K562 (cell line): ENCODE measurements around the gene OSCAR. TPM values are rescaled to one million over a fixed set of nuclear protein-coding genes. Genes with fewer than 3 reads are reported as not detected.

Experiments used
- ELK1 ChIP-seq: sonication (generic); formaldehyde crosslinking; IDR thresholded peaks from 2 replicates; pipeline ENCODE4 v1.8.1; 2022; ENCODE audit warnings: missing genetic modification reagents
- ETV5 ChIP-seq: sonication (generic); formaldehyde crosslinking; IDR thresholded peaks from 2 replicates; pipeline ENCODE4 v1.4.0; 2020; ENCODE audit warnings: low read depth, mild to moderate bottlenecking, missing genetic modification reagents
- ETV6 ChIP-seq, 3 experiments: fragments of 150-350 bp in 1 of 3; sonication (generic) in 1 of 3; formaldehyde crosslinking in 1 of 3; IDR thresholded peaks; 2 replicates each; pipeline versions ENCODE4 v1.6.1 to v1.8.0; 2014 to 2022; ENCODE audit warnings: borderline replicate concordance in 2 of 3, low read depth in 2 of 3, antibody characterized with exemption in 1 of 3, low read length in 1 of 3, mild to moderate bottlenecking in 1 of 3, missing genetic modification reagents in 1 of 3
- FOXK2 ChIP-seq, 2 experiments: fragments of 450-650 bp; IDR thresholded peaks in 1 of 2; conservative IDR thresholded peaks in 1 of 2; 2 replicates each; pipeline ENCODE4 v1.6.1; 2016; ENCODE audit warnings: low read depth in 2 of 2, mild to moderate bottlenecking in 1 of 2
- GATA2 ChIP-seq: sonication (generic); formaldehyde crosslinking; IDR thresholded peaks from 2 replicates; pipeline ENCODE4 v1.4.0; 2020; ENCODE audit warnings: mild to moderate bottlenecking, missing genetic modification reagents
- HEY1 ChIP-seq: fragments of 250-450 bp; sonication (Bioruptor Pico); IDR thresholded peaks from 2 replicates; pipeline ENCODE4 v1.5.0; 2020; ENCODE audit warnings: mild to moderate bottlenecking, moderate library complexity, borderline replicate concordance
- HMGXB4 ChIP-seq: sonication (generic); formaldehyde crosslinking; IDR thresholded peaks from 2 replicates; pipeline ENCODE4 v1.8.1; 2023; ENCODE audit warnings: mild to moderate bottlenecking, missing genetic modification reagents
- MCM2 ChIP-seq: fragments of 450-650 bp; IDR thresholded peaks from 2 replicates; pipeline ENCODE4 v1.6.1; 2017; ENCODE audit warnings: low read depth, mild to moderate bottlenecking
- MLLT1 ChIP-seq, 2 experiments: fragments of 450-650 bp; IDR thresholded peaks; 2 replicates each; pipeline ENCODE4 v1.6.1; 2016
- MYBL2 ChIP-seq, 2 experiments: fragments of 450-650 bp in 1 of 2; sonication (generic) in 1 of 2; formaldehyde crosslinking in 1 of 2; IDR thresholded peaks; 2 replicates each; pipeline versions ENCODE4 v1.6.1 to v1.8.1; 2017 to 2022; ENCODE audit warnings: borderline replicate concordance in 1 of 2, inconsistent platforms in 1 of 2, low read depth in 1 of 2, mild to moderate bottlenecking in 1 of 2, missing genetic modification reagents in 1 of 2, moderate library complexity in 1 of 2
- PHF21A ChIP-seq: fragments of 450-650 bp; IDR thresholded peaks from 2 replicates; pipeline ENCODE4 v1.6.1; 2017; ENCODE audit warnings: low read depth, borderline replicate concordance
- RBM34 ChIP-seq: fragments of 200-400 bp; formaldehyde crosslinking; IDR thresholded peaks from 2 replicates; pipeline ENCODE4 v1.6.1; 2018; ENCODE audit warnings: low read length, borderline replicate concordance; ENCODE audit not compliant: insufficient read depth
- RUNX1 ChIP-seq: sonication (generic); IDR thresholded peaks from 2 replicates; pipeline ENCODE4 v1.6.1; 2016; ENCODE audit warnings: antibody characterized with exemption, low read depth
- SAP30 ChIP-seq: fragments of 200-600 bp; sonication (generic); IDR thresholded peaks from 2 replicates; pipeline ENCODE4 v1.6.1; 2012; ENCODE audit warnings: borderline replicate concordance, low read depth, mild to moderate bottlenecking, moderate library complexity, low read length, control low read depth, inconsistent platforms; ENCODE audit not compliant: insufficient read depth, poor library complexity, severe bottlenecking
- ZNF324 ChIP-seq: fragments of 250-450 bp; sonication (Bioruptor Pico); IDR thresholded peaks from 2 replicates; pipeline ENCODE4 v1.4.0; 2020; ENCODE audit warnings: mild to moderate bottlenecking
- ZNF518B ChIP-seq: fragments of 250-450 bp; sonication (Bioruptor Pico); IDR thresholded peaks from 2 replicates; pipeline ENCODE4 v1.5.0; 2021; ENCODE audit warnings: mild to moderate bottlenecking, moderate library complexity
- ZNF644 ChIP-seq: fragments of 200-800 bp; sonication (Bioruptor generic); IDR thresholded peaks from 2 replicates; pipeline ENCODE4 v1.6.1; 2016; ENCODE audit warnings: low read depth, missing genetic modification characterization, missing compliant biosample characterization
- ZNF778 ChIP-seq: fragments of 450-650 bp; formaldehyde crosslinking; IDR thresholded peaks from 2 replicates; pipeline ENCODE4 v1.4.0; 2020; ENCODE audit warnings: mild to moderate bottlenecking, moderate library complexity
- polyA plus RNA-seq, 8 experiments: library from polyadenylated mRNA; depleted of rRNA in 4 of 8; stranded (reverse) in 5 of 8; unstranded in 3 of 8; fragments of >200 nt; fragmentation: Nextera tagmentation in 2 of 8; fragmentation: Illumina TruSeq in 1 of 8; extraction: Ambion mirVana in 2 of 8; extraction: Trizol in 1 of 8; gene quantifications; 2 replicates each; pipeline versions ENCODE4 v1.2.1 to v1.2.3, GENCODE V29; 2011 to 2014; ENCODE audit warnings: inconsistent platforms in 1 of 8, missing spikeins in 1 of 8
- total RNA-seq, 7 experiments: library from RNA; depleted of rRNA in 6 of 7; stranded (reverse); fragments of >200 nt in 6 of 7; fragmentation: Illumina TruSeq in 2 of 7; extraction: Trizol in 2 of 7; gene quantifications; 2 replicates each; pipeline versions ENCODE4 v1.2.1 to v1.2.3, GENCODE V29; 2011 to 2021; ENCODE audit warnings: low replicate concordance in 1 of 7

The OSCAR gene
- total and polyA plus RNA-seq, 9 of the 15 experiments (the other 6 are each of a cell fraction or from before 2014, with no cell fraction given), result 0.09 to 0.62 (median 0.13) TPM; not detected in 5

- TF ChIP-seq ZNF518B (no peak), MCM2 (no peak), HMGXB4 (no peak), FOXK2 (conservative IDR thresholded peaks at IDR 0.05 in 1 of 2, IDR thresholded peaks at IDR 0.05 in 1 of 2; ENCODE audit: low read depth in 2 of 2) (0 out of 4 replicates have a peak, but pooled peaks have one; percentile 17 to 51), ZNF324 (no peak), MYBL2 (IDR thresholded peaks at IDR 0.05; ENCODE audit: low read depth) (no peak), MYBL2 (CRISPR knock-in tag; IDR thresholded peaks at IDR 0.05; ENCODE audit: borderline replicate concordance) (no peak), RUNX1 (no peak), ZNF778 (no peak), RBM34 (no peak), ETV6 (IDR thresholded peaks at IDR 0.05; ENCODE audit: borderline replicate concordance in 1 of 2, low read depth in 2 of 2, low read length in 1 of 2) (no peak), ETV6 (CRISPR knock-in tag; IDR thresholded peaks at IDR 0.05; ENCODE audit: borderline replicate concordance) (no peak), GATA2 (no peak), SAP30 (no peak), ZNF644 (tag) (no peak), HEY1 (CRISPR knock-in tag) (no peak), MLLT1 (IDR thresholded peaks at IDR 0.05) (peak in 1 of 2 experiments; percentile 59; a peak in 1 of 4 replicates), PHF21A (no peak), ELK1 (CRISPR knock-in tag) (no peak), ETV5 (no peak)
Observed at GRCh38 chr19:54096617-54097106, 3.9 kb downstream of the OSCAR start (continued).
